NCI-H345 treated with DMSO at 0.1 percent for 48 hours (cell line): Measurements from ENCODE around the gene DRGX.
A peak's percentile ranks its signal among the peaks of the same experiment; 100 is the strongest.

Experiments
- DNase-seq: peaks from one replicate; lab custom pipeline; 2025; ENCODE audit not compliant: unreplicated experiment; lab: John Stamatoyannopoulos, UW

DRGX gene

GRCh38 chr10:49408519-49409306, 12.8 kb upstream of the DRGX start:
- peak; percentile 3 for DNase-seq

GRCh38 chr10:49407552-49408137, 11.8 kb upstream of the DRGX start:
- peak; percentile 25 for DNase-seq

- no peak for DNase-seq
Observed at GRCh38 chr10:49407151-49407550, 11.3 kb upstream of the DRGX start.

GRCh38 chr10:49404321-49404878, 8.5 kb upstream of the DRGX start:
- DNase-seq, result no peak

- no peak for DNase-seq
Observed at GRCh38 chr10:49403363-49403762, 7.5 kb upstream of the DRGX start.

GRCh38 chr10:49400365-49400764, 4.5 kb upstream of the DRGX start:
- no peak for DNase-seq

GRCh38 chr10:49398986-49399385, 3.1 kb upstream of the DRGX start:
- no peak for DNase-seq

DNA sequence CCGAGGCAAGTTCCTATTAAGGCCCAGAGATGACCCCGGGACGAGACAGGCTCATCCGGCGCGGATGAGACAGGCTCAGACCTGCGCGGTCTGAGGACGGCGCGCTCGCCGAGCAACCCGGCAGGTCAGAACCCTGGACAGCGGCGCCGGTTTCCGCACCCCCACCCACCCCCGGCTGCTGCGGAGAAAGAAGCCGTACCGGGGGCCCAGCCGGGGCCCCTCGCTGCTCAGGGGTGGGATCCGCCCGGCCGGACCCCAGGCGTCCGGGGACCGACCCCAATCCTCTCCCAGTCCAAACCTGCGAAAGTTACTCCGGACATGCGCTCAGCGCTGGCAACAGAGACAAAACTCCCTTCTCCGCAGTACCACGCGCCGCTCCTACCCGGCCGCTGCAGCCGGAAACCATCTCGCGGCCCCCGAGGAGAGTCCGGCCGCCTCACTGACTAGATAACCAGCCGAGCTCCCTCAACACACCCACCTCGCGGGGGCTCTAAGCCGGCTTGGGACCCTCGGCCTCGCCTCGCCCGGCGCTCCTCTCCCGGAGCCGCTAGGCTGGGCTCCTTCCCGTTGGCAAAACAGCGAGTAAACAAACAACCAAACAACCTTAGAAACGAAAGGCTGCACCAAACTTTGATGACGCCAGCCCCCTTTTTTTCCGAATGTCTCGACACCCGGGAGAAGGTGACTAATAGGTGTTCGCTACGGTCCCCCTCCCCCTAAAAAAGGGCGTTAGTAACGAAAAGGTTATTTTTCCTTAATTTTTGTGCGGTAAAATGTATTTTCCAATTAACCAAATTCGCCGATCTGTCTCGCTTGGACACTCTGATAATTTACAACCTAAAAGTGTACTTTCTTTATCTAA, 2.3 kb upstream of the DRGX start:
- DNase-seq, result no peak

DNA sequence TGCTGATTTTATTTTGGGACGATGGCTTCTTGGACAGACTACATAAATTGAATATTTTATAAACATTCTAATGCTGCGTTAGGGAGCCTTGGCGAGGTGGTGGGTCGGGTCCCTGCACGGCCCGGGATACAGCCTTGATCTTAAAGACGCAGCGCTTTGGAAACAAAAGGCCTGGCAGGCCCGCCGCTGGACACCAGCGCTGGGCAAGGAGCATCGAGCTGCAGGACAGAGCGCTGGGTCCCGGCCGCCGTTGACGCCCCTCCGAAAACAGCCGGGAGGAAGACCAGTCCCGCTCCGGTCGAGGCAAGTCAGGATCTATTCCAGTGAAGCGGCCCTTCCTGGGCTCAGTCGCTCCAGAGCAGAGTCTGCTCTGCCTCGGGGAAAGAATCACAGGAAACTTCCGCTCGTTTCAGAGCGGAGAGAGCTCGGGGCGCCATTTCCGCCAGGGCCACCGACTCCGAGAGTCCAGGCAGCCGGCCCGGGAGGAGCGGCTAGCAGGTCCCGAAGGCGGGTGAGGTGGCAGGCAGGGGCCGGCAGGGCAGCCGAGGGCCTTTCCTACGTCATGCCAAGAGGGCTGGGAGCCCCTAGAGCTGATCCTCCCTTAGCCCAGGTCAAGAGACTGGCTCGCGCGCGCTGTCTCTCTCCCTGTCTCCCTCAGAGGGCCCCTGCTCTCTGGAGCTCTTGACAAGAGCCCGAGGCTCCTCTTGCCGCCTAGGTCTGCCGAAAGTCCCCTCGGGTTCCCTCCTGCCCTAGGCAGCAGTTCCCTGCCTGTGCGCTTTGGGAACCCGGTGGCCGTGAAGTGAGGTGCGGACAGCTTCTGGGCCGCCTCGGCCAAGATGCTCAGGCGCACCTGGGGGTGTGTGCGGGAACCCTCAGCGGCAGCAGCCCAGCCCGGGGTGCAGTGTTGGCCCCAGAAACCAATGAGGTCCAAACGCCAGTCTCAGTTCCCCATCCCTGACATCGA, 1.4 kb upstream of the DRGX start:
- no peak for DNase-seq

- no peak for DNase-seq
Observed at GRCh38 chr10:49396666-49396999, 744 bp upstream of the DRGX start.

DNA sequence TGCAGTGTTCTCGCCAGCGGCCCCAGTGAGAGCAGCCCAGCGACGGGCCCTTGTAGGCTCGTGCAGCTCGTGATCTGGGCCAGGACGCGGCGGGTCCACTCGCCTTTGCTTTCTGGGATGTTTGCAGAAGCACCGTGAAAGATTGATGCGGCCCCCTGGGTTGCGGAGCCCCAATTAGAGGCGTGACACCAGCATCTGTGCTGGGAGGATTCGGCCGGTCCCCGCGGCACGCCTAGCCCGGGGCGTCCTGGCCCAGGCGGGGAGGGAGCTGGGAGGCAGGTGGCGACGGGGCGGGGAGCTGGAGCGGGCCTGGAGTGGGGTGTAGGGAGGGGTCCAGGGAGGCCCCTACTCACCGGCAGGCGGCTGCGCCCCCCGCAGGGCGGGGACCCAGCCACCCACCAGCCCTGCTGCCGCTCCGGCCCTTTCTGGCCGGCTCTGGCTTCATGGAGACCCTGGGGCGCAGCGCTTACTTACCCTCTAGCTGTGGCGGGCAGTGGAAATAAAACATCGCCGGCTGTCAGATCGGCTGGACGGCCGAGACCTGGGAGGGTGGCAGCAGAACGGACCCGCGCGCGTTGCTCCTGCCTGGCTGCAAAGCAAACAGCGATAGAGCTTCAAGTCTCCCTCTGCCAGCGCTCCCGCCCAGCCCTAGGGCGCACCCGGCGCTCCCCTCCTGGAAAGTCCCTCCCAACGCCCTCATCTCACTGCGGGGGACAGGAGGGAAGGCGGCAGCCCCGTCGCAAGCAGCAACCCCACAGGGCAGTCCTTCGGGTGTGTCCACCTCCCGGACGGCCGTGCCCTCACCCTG, 752 bp downstream of the DRGX start:
- no peak for DNase-seq

GRCh38 chr10:49393757-49394156, 2.1 kb downstream of the DRGX start:
- DNase-seq, result no peak

DNA sequence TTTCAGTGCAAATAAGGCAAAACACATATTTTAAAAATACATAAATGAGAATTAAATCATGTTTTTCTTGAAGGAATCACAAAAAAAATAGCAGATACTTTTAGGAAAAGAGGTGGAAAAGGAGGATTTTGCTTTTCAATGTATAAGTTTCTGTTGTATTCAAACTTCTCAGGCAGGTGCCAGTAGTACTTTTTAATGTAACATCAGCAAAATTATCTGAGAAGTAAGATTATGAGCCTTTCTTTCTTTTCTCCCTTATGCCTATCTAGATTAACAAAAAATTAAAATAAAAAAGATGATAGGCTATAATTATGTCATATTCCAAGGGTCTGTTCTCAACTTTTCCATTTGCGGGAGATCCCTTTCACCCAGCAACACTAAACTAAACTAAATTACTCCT, 2.6 kb downstream of the DRGX start:
- no peak for DNase-seq

DNA sequence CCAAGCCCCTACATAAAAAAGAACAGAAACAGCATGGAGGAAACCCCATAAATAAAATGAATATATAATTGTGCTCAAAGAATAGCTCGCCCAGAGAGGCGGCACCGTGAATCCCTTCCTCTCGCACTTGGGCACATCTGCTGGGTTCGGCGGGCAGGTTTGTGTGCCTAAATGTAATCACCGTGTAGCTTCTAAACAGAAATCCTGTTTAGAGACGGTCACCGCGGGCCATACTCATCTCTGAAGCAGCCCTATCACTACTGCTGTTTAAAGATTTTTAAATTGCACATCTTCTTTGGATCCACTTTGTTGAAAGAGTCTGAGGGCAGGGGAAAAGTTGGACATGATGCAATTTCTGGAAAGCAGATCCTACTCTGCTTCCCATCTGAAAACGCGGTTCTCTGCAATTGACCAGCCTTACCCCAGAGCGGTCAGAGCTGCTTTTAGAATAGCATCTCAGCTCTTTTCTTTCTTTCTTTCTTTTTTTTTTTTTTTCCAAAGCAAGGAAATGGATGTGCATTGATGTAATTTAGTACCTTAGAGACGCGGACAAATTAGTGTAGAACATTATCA, 6.4 kb downstream of the DRGX start:
- DNase-seq, result no peak

GRCh38 chr10:49388161-49388560, 7.7 kb downstream of the DRGX start:
- DNase-seq, result no peak

GRCh38 chr10:49387071-49387470, 8.8 kb downstream of the DRGX start:
- no peak for DNase-seq

GRCh38 chr10:49385939-49386922, 9.7 kb downstream of the DRGX start:
- no peak for DNase-seq

DNA sequence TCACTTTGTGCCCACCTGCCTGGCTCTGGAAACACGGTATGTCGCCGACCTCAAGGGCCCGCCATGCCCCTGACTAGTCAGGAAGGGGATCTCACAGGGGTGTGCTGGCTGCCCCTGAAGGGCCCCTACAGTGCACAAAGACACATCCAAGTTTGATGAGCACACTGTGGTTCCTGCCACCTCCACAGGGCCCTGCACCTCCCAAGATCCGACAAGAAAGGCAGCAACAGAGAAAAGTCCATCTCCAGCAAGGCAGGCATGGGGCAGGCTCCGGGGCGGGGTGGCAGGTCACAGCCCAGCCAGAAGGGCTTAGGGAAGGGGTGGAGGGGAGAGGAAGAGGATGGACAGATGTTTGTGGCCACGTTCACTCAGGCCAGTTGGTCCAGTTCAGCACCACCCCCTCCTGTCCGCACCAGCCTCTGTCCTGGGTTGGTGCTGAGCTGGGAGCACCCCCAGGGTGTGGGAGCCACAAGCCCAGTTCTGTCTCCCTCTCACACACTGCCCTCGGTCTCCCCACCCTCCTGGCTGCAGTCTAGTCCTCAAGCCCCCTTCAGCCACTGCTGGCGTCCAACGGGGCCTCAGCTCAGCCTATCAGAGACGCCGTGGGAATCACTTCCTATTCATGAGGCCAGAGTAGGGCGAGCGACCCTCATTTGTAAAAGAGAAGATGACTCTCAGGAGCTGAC, 11.5 kb downstream of the DRGX start:
- no peak for DNase-seq
